GM19193 (cell line): Measurements from ENCODE around the gene ARHGAP26.

Experiments
- POLR2A ChIP-seq: IDR thresholded peaks from 4 replicates; pipeline ENCODE4 v1.6.1; 2011; ENCODE audit not compliant: insufficient read depth, insufficient read length; ENCODE audit errors: extremely low read depth

ARHGAP26 gene

DNA sequence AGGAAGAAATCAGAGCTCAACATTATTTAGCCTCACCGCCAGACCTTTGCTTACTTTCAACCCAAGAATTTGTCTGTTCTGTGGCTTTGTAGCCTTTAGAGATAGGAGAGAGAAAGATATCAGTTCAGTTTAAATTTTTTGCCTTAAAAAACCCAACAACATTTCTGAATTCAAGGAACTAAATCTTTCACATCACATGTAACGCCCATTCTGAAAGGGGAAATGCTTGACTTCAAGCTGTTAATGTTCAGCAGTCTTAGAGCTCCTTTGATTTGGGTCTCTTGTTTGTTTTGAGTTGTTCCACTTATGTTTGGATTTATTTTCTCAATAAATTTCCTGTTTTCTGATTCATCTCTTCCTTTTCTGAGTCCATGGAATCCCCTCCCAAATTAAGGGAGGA, 294.5 kb downstream of the ARHGAP26 start:
- no peak for TF ChIP-seq POLR2A

- TF ChIP-seq POLR2A: no peak
Observed at GRCh38 chr5:143065185-143065965, 295.2 kb downstream of the ARHGAP26 start.

GRCh38 chr5:143065996-143066522, 295.9 kb downstream of the ARHGAP26 start:
- no peak for TF ChIP-seq POLR2A

- no peak for TF ChIP-seq POLR2A
Observed at GRCh38 chr5:143066556-143067281, 296.5 kb downstream of the ARHGAP26 start.

- TF ChIP-seq POLR2A: no peak
Observed at GRCh38 chr5:143068712-143069111, 298.5 kb downstream of the ARHGAP26 start.

- TF ChIP-seq POLR2A: no peak
Observed at GRCh38 chr5:143071927-143072326, 301.8 kb downstream of the ARHGAP26 start.

DNA sequence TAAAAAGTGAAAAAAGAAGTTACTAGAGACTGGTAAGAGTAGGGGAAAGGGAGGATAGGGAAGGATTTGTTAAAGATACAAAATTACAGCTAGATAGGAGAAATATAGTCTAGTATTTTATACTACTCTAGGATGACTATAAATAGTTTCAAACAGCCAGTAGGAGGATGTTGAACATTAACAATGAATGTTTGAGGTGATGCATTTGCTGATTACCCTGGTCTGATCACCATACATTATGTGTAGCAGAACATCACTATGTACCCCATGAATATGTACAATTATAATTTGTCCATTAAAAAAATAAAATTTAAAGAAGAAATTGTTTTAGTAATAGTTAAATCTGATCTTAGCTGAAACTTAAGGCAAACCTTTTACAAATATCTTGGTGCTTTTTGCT, 302.6 kb downstream of the ARHGAP26 start:
- no peak for TF ChIP-seq POLR2A

DNA sequence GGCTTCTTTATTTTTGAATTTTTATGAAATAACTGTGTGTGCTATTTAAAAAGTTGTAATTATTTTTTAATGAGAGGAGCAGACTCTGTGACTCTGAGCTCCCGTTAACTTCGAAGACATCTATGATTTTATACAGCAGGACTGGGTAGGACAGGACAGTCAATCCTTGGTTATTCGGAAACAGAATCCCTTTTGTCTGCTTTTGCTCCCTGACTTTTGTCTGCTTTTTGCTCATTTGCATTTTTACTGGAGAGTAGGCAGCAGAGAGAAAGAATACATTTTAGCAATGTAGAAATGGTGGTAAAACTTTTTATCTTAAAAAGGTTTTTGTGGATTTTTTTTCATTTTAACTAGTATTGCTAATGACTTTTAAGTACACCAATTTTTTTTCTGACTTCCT, 303.6 kb downstream of the ARHGAP26 start:
- no peak for TF ChIP-seq POLR2A

DNA sequence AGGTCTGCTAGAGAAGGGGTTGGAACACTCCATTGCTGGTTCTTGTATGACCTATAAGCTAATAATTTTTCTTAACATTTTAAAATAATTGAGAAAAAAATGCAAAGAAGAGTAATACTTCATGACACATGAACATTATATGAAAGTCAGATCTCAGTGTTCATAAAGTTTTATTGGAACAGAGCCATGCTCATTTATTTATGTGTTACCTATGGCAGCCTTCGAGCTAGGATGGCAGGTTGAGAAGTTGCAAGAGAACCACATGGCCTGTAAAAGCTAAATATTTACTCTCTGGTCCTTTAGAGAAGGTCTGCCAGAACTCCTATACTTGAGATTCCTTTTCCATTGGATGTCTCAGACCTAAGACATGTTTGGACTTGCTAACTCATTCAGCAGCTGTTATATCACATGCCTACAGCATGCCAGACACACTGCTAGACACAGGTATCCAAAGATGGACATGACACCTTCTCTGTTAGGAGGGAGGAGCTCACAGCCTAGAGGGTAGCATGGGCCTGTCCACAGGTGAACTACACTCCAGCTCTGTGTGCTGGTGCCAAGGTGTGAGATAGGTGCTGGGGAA, 304.3 kb downstream of the ARHGAP26 start:
- TF ChIP-seq POLR2A: no peak

DNA sequence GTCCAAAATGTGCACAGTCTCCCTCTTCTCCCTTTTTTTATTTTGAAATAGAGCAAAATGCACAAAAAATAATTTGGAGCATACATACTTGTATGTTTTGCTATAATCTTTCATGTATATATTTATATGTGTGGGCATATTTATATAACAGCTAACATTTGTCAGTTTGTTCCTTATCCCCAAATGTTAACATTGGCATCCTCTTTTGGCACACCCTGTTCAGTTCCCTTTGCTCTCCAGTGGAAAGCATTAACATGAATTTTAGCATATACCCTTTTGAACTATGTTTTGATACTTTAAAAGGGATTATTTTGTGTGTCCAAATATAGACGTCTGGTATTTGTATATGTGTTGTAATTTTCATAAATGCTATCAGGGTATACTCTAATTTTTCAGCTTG, 306.2 kb downstream of the ARHGAP26 start:
- TF ChIP-seq POLR2A: no peak

- TF ChIP-seq POLR2A: no peak
Observed at GRCh38 chr5:143077453-143078103, 307.4 kb downstream of the ARHGAP26 start.

- no peak for TF ChIP-seq POLR2A
Observed at GRCh38 chr5:143078313-143078712, 308.1 kb downstream of the ARHGAP26 start.

DNA sequence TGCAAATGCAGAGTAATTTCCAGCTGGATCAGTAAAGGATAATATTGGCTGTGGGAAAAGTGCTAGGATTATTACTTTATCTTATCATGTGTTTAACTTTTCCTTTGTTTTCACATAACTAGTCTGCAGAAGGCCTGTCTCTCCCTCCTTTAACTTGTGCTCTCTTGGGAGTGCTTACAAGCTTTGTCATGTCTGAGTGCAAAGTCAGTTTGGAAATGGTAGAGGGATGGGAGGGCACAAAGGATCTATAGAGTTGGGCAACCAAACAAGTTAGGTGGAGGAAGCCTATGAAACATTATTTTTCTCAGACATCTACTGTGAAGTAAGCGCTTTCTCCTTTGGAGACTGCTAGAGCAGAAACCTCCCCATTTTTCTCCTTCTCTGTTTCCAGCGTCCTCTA, 308.8 kb downstream of the ARHGAP26 start:
- no peak for TF ChIP-seq POLR2A

DNA sequence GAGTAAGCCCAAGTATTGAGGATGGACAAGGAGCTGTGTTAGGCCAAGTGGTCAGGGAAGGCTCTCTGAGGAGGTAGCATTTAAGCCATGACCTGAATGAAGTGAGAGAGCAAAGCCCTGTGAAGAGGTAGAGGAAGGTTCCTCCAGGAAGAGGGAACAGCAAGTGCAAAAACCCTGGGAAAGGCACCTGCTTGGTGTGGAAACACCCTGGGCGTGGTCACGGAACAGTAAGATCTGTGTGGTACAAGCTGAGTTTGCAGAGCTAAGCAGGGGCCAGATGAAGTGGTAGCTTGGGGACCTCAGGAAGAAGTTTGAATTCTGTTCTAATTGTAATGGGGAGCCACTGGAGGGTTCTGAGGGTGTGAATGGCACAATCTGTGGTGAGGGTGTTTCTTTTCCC, 310.2 kb downstream of the ARHGAP26 start:
- no peak for TF ChIP-seq POLR2A

DNA sequence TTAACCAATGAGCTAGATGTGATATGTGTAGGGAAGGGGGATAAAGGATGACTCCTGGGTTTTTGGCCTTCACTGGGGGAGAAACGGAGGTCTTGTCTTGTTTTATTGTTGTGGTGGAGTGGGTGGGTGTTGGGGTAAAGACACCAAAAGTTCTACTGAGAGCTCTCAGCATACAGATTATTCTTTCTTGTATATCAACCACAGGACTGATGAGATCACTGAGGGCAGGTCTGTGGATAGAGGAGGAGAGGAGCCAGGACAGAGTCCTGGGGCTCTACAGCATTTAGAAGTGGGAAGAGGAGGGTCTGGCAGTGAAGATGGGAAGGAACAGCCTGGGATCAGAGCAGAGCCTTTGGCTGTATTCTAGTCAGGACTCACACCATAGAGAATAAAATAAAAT, 310.8 kb downstream of the ARHGAP26 start:
- TF ChIP-seq POLR2A: no peak
